HEK293 (cell line): ENCODE measurements around the gene CHMP5.
A peak's percentile ranks its signal among the peaks of the same experiment; 100 is the strongest.

Experiments used
- CTCF ChIA-PET: fragments of 350-600 bp; formaldehyde crosslinking; extraction: SDS; loops from one replicate; lab custom pipeline; 2021; ENCODE audit warnings: antibody characterized with exemption; lab: Yijun Ruan, JAX
- POLR2A ChIA-PET: fragments of 300-600 bp; formaldehyde crosslinking; extraction: SDS; loops from one replicate; lab custom pipeline; 2020; ENCODE audit warnings: antibody characterized with exemption, inconsistent platforms; lab: Yijun Ruan, JAX
- H3K27ac ChIP-seq: fragments of 200-500 bp; sonication (Bioruptor generic); 2 replicates; pipeline ENCODE4 v1.5.1; 2014; ENCODE audit warnings: low read depth, low read length, control low read depth, inconsistent platforms; ENCODE audit errors: extremely low read depth
- H3K36me3 ChIP-seq, 2 experiments: fragments of 200-500 bp in 1 of 2; sonication (Bioruptor generic) in 1 of 2; 1 replicate in 1 of 2; 2 replicates in 1 of 2; pipeline ENCODE4 v1.5.1; 2014 to 2017; ENCODE audit warnings: inconsistent platforms in 2 of 2, low read length in 2 of 2; ENCODE audit not compliant: control insufficient read depth in 2 of 2, insufficient read depth in 1 of 2
- H3K4me1 ChIP-seq: fragments of 200-500 bp; sonication (Bioruptor generic); 2 replicates; pipeline ENCODE4 v1.5.1; 2014; ENCODE audit warnings: mild to moderate bottlenecking, low read length, inconsistent platforms; ENCODE audit not compliant: control insufficient read depth, insufficient read depth
- H3K4me3 ChIP-seq: 2 replicates; pipeline ENCODE4 v1.5.1; 2011; ENCODE audit warnings: low read depth, mild to moderate bottlenecking, control low read depth, low read length, moderate library complexity
- H3K9me3 ChIP-seq: fragments of 200-500 bp; sonication (Bioruptor generic); 2 replicates; pipeline ENCODE4 v1.5.1; 2014; ENCODE audit warnings: low read depth, low read length, inconsistent platforms; ENCODE audit not compliant: control insufficient read depth, insufficient read depth
- GLI2 ChIP-seq: fragments of 450-650 bp; formaldehyde crosslinking; IDR thresholded peaks from 2 replicates; pipeline ENCODE4; 2017; ENCODE audit warnings: missing biosample characterization, missing genetic modification characterization, low read depth, borderline replicate concordance
- GLI4 ChIP-seq: fragments of 450-650 bp; formaldehyde crosslinking; IDR thresholded peaks from 2 replicates; pipeline ENCODE4 v1.5.1; 2016; ENCODE audit warnings: missing biosample characterization, missing genetic modification characterization
- HOXA7 ChIP-seq: sonication (generic); formaldehyde crosslinking; IDR thresholded peaks from 2 replicates; pipeline ENCODE4 v1.8.1; 2022; ENCODE audit warnings: missing genetic modification reagents, borderline replicate concordance
- HOXC10 ChIP-seq: sonication (generic); formaldehyde crosslinking; IDR thresholded peaks from 2 replicates; pipeline ENCODE4 v1.8.1; 2023; ENCODE audit warnings: mild to moderate bottlenecking, missing genetic modification reagents
- KLF10 ChIP-seq: fragments of 450-650 bp; IDR thresholded peaks from 2 replicates; pipeline ENCODE4 v1.5.1; 2018; ENCODE audit warnings: missing biosample characterization, mild to moderate bottlenecking, missing genetic modification characterization
- PBX3 ChIP-seq: sonication (generic); formaldehyde crosslinking; IDR thresholded peaks from 2 replicates; pipeline ENCODE4 v1.8.1; 2022; ENCODE audit warnings: mild to moderate bottlenecking, moderate library complexity, missing genetic modification reagents
- RBAK ChIP-seq: fragments of 450-650 bp; formaldehyde crosslinking; IDR thresholded peaks from 2 replicates; pipeline ENCODE4 v1.5.1; 2016; ENCODE audit warnings: missing biosample characterization, missing genetic modification characterization
- TCF7L2 ChIP-seq: IDR thresholded peaks from 2 replicates; pipeline ENCODE4 v1.6.1; 2011; ENCODE audit warnings: low read depth, mild to moderate bottlenecking, inconsistent platforms, low read length, moderate library complexity, borderline replicate concordance
- ZBTB17 ChIP-seq: fragments of 450-650 bp; formaldehyde crosslinking; IDR thresholded peaks from 2 replicates; pipeline ENCODE4 v1.5.1; 2016; ENCODE audit warnings: missing biosample characterization, missing genetic modification characterization
- ZBTB44 ChIP-seq: fragments of 450-650 bp; IDR thresholded peaks from 2 replicates; pipeline ENCODE4 v1.5.1; 2018; ENCODE audit warnings: missing biosample characterization, mild to moderate bottlenecking, missing genetic modification characterization
- ZBTB6 ChIP-seq: fragments of 450-650 bp; formaldehyde crosslinking; IDR thresholded peaks from 2 replicates; pipeline ENCODE4 v1.5.1; 2017; ENCODE audit warnings: missing biosample characterization, missing genetic modification characterization
- ZIC2 ChIP-seq: fragments of 450-650 bp; formaldehyde crosslinking; IDR thresholded peaks from 2 replicates; pipeline ENCODE4 v1.5.1; 2016; ENCODE audit warnings: missing biosample characterization, missing genetic modification characterization
- ZNF140 ChIP-seq: fragments of 450-650 bp; formaldehyde crosslinking; IDR thresholded peaks from 2 replicates; pipeline ENCODE4 v1.5.1; 2016; ENCODE audit warnings: missing biosample characterization, missing genetic modification characterization
- ZNF280C ChIP-seq: fragments of 450-650 bp; formaldehyde crosslinking; IDR thresholded peaks from 2 replicates; pipeline ENCODE4 v1.5.1; 2016; ENCODE audit warnings: missing biosample characterization, missing genetic modification characterization
- ZNF335 ChIP-seq: fragments of 450-650 bp; formaldehyde crosslinking; conservative IDR thresholded peaks from 2 replicates; pipeline ENCODE4 v1.5.1; 2016; ENCODE audit warnings: missing biosample characterization, missing genetic modification characterization
- ZNF341 ChIP-seq: fragments of 450-650 bp; formaldehyde crosslinking; IDR thresholded peaks from 2 replicates; pipeline ENCODE4; 2016; ENCODE audit warnings: low read depth, missing biosample characterization, missing genetic modification characterization
- ZNF398 ChIP-seq: fragments of 450-650 bp; formaldehyde crosslinking; IDR thresholded peaks from 2 replicates; pipeline ENCODE4 v1.5.1; 2017; ENCODE audit warnings: missing biosample characterization, missing genetic modification characterization
- ZNF510 ChIP-seq: fragments of 450-650 bp; formaldehyde crosslinking; IDR thresholded peaks from 2 replicates; pipeline ENCODE4 v1.5.1; 2018; ENCODE audit warnings: mild to moderate bottlenecking, missing genetic modification characterization, missing biosample characterization; ENCODE audit not compliant: insufficient replicate concordance
- ZNF580 ChIP-seq: fragments of 450-650 bp; formaldehyde crosslinking; IDR thresholded peaks from 2 replicates; pipeline ENCODE4 v1.5.1; 2016; ENCODE audit warnings: missing biosample characterization, missing genetic modification characterization
- ZNF621 ChIP-seq: fragments of 450-650 bp; formaldehyde crosslinking; IDR thresholded peaks from 2 replicates; pipeline ENCODE4 v1.5.1; 2017; ENCODE audit warnings: missing biosample characterization, missing genetic modification characterization
- ZNF626 ChIP-seq: fragments of 450-650 bp; sonication (Bioruptor Pico); formaldehyde crosslinking; IDR thresholded peaks from 2 replicates; pipeline ENCODE4 v1.5.1; 2018; ENCODE audit warnings: missing biosample characterization, missing genetic modification characterization, inconsistent platforms
- ZNF629 ChIP-seq: fragments of 450-650 bp; formaldehyde crosslinking; IDR thresholded peaks from 2 replicates; pipeline ENCODE4 v1.5.1; 2017; ENCODE audit warnings: missing biosample characterization, missing genetic modification characterization
- ZXDB ChIP-seq: fragments of 450-650 bp; formaldehyde crosslinking; IDR thresholded peaks from 2 replicates; pipeline ENCODE4 v1.5.1; 2016; ENCODE audit warnings: missing biosample characterization, missing genetic modification characterization

The CHMP5 gene

GRCh38 chr9:33236571-33236970 is 28.3 kb upstream of the CHMP5 start (continued):
- no peak for TF ChIP-seq ZNF280C
- no peak for TF ChIP-seq ZBTB6 (tag by site-specific recombination)
- TF ChIP-seq HOXC10 (CRISPR knock-in tag): no peak
- TF ChIP-seq ZNF341 (tag by site-specific recombination): no peak
- no peak for TF ChIP-seq RBAK

- Histone ChIP-seq H3K27ac (peak within 1 kb of the TSS; percentile 56; the same call in 1 of the 2 replicates), H3K9me3 (no peaks in the 10 kb centered on the region), H3K4me3 (no peak within 1 kb of the TSS), H3K36me3 (no peaks in the 10 kb centered on the region), H3K4me1 (peaks cover 5% of the 10 kb centered on the region)
- ChIA-PET POLR2A (interaction anchor here (1.2 to 1.7 kb wide), 2 partner anchors 34 to 50 kb away, joined by 3 to 8 read pairs; partner anchors contain the start of gene NFX1), CTCF (interaction anchor here (1.6 to 2.3 kb wide), 2 partner anchors 14 to 44 kb away, joined by 4 to 8 read pairs; no protein-coding TSS in a partner anchor)
- TF ChIP-seq ZNF580 (no peak), GLI4 (tag by site-specific recombination) (no peak), KLF10 (tag by site-specific recombination) (no peak), TCF7L2 (peak; percentile 36; the same call in 1 of the 2 replicates), ZNF510 (tag by site-specific recombination) (no peak), ZNF335 (tag by site-specific recombination) (peak; percentile 45), ZXDB (0 out of 2 replicates have a peak, but pooled peaks have one; percentile 47), ZNF621 (tag by site-specific recombination) (no peak), ZBTB17 (tag by site-specific recombination) (peak; percentile 66; the same call in 1 of the 2 replicates)
These were observed 24.9 kb upstream of the CHMP5 start, which contains the start of gene SPINK4 for GRCh38 chr9:33239921-33240320. Gene SPINK4, plus strand, starts transcription at chr9:33240167. Its CDS starts 42 bp downstream, at chr9:33240209.

GRCh38 chr9:33241298-33241697 is 23.6 kb upstream of the CHMP5 start:
- Histone ChIP-seq H3K4me3 (no peak overlapping the region), H3K9me3 (no peaks in the 10 kb centered on the region), H3K27ac (no peak overlapping the region)
- CTCF ChIA-PET: interaction anchor here (0.6 to 2.3 kb wide), 4 partner anchors 15 to 660 kb away, joined by 3 to 8 read pairs (median 4); no protein-coding TSS in a partner anchor
- TF ChIP-seq HOXA7 (CRISPR knock-in tag): no peak
- TF ChIP-seq ZNF398 (tag by site-specific recombination): no peak
- TF ChIP-seq GLI2 (tag by site-specific recombination): no peak
- TF ChIP-seq ZBTB44 (tag by site-specific recombination): no peak
- no peak for TF ChIP-seq ZNF140
- TF ChIP-seq ZNF626 (tag by site-specific recombination): no peak
- TF ChIP-seq HOXC10 (CRISPR knock-in tag): no peak
- no peak for TF ChIP-seq ZNF621 (tag by site-specific recombination)
- TF ChIP-seq ZIC2: no peak
- TF ChIP-seq ZNF629 (tag by site-specific recombination): no peak
- TF ChIP-seq PBX3 (CRISPR knock-in tag): no peak
- TF ChIP-seq ZBTB17 (tag by site-specific recombination): no peak
- TF ChIP-seq, all 188 proteins: peak for 0
- POLR2A ChIA-PET: interaction anchor here (1.2 kb wide), 1 partner anchor 33 kb away, joined by 3 read pairs; no protein-coding TSS in a partner anchor
- Histone ChIP-seq H3K36me3 (no peaks in the 10 kb centered on the region), H3K4me1 (peaks cover 5% of the 10 kb centered on the region)
